ENCODE results near the gene NPTN.
A peak's percentile ranks its signal among the peaks of the same experiment; 100 is the strongest.

The NPTN gene

GRCh38 chr15:73631915-73632669, 1.1 kb downstream of the NPTN start:
- no peak for DNase-seq

- no peak for DNase-seq
These were observed 2.2 kb downstream of the NPTN start for GRCh38 chr15:73630921-73631362.

GRCh38 chr15:73629798-73630429, 3.3 kb downstream of the NPTN start:
- no peak for DNase-seq

- no peak for DNase-seq
These were observed 4.0 kb downstream of the NPTN start for GRCh38 chr15:73628976-73629797.

GRCh38 chr15:73628102-73628501, 5.1 kb downstream of the NPTN start:
- no peak for DNase-seq

GRCh38 chr15:73626072-73626471, 7.1 kb downstream of the NPTN start:
- no peak for DNase-seq

GRCh38 chr15:73624530-73624929, 8.7 kb downstream of the NPTN start:
- no peak for DNase-seq

- DNase-seq = no peak
These were observed 11.8 kb downstream of the NPTN start for GRCh38 chr15:73621286-73621826.

GRCh38 chr15:73620078-73620477, 13.1 kb downstream of the NPTN start:
- no peak for DNase-seq

- DNase-seq = no peak
These were observed 15.3 kb downstream of the NPTN start for GRCh38 chr15:73617913-73618312.

GRCh38 chr15:73617301-73617831, 15.8 kb downstream of the NPTN start:
- no peak for DNase-seq

GRCh38 chr15:73608941-73609340, 24.2 kb downstream of the NPTN start:
- no peak for DNase-seq

- DNase-seq = no peak
These were observed 24.7 kb downstream of the NPTN start for GRCh38 chr15:73608475-73608874.

- no peak for DNase-seq
These were observed 25.3 kb downstream of the NPTN start for GRCh38 chr15:73607843-73608242.

GRCh38 chr15:73607405-73607804, 25.8 kb downstream of the NPTN start:
- DNase-seq = no peak

GRCh38 chr15:73605759-73606436, 27.3 kb downstream of the NPTN start:
- DNase-seq = no peak

GRCh38 chr15:73604477-73604876, 28.7 kb downstream of the NPTN start:
- no peak for DNase-seq

- no peak for DNase-seq
These were observed 30.2 kb downstream of the NPTN start for GRCh38 chr15:73602992-73603391.

GRCh38 chr15:73602446-73602843, 30.7 kb downstream of the NPTN start:
- no peak for DNase-seq

GRCh38 chr15:73601451-73602445, 31.4 kb downstream of the NPTN start:
- peak; percentile 5 for DNase-seq
